GM19025 (cell line): ENCODE data around the gene SLC37A1.
"Not testable (repeated sequence)": the region's sequence is repeated elsewhere in the genome, so short reads cannot be mapped to it uniquely, and the experiment has no call there.

Experiments used
- ATAC-seq: cut with Tn5 transposase; IDR thresholded peaks from one replicate; pipeline ENCODE4 v1.9.1; 2021; ENCODE audit warnings: mild to moderate bottlenecking, low read depth, moderate library complexity; ENCODE audit not compliant: unreplicated experiment

The SLC37A1 gene

GRCh38 chr21:42627527-42628289, 114.1 kb downstream of the SLC37A1 start:
- ATAC-seq = no peak

- ATAC-seq = not testable (repeated sequence)
Measured at GRCh38 chr21:42628466-42629061, 114.9 kb downstream of the SLC37A1 start.

- ATAC-seq = no peak
Measured at GRCh38 chr21:42629933-42630589, 116.4 kb downstream of the SLC37A1 start.

- no peak for ATAC-seq
Measured at GRCh38 chr21:42630626-42631025, 117.0 kb downstream of the SLC37A1 start.
